ENCODE measurements around the gene MPO. TPM values are rescaled to one million over a fixed set of nuclear protein-coding genes. Genes with fewer than 3 reads are reported as not detected.

MPO gene
- total RNA-seq, 1 experiment from 2014 or later = not detected

DNA sequence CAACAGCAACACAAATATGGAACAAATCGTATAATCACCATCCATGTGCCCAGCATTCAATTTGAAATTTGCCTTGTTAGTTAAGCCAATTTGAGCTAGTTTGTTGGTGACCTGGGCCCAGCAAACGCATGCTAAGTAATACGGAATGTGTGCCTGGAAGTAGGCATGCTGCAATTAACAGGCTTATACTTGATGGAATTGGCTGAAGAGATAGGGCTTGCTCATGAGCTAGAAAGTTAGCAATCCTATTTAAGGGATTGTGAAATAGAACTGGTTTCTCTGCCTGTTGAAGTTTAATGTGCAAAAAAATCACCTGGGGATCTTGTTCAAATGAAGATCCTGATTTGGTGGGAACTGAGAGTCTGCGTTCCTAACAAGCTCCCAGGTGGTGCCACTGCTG, 50.9 kb downstream of the MPO start:
- H2AK5ac ChIP-seq (ENCODE audit: insufficient read length, low read length) = no peak overlapping the region
- peaks cover 42% of the 10 kb centered on the region for H3K27me3 Mint-ChIP-seq (ENCODE audit: low read depth)
- no peaks in the 10 kb centered on the region for H3K79me1 ChIP-seq (ENCODE audit: insufficient read depth, low read depth, low read length, poor library complexity, severe bottlenecking)
- H3K27ac Mint-ChIP-seq = no peak overlapping the region
- H4K20me1 ChIP-seq (ENCODE audit: control insufficient read depth, insufficient read depth, insufficient read length) = no peaks in the 10 kb centered on the region
- no peak for DNase-seq
- H3K14ac ChIP-seq (ENCODE audit: insufficient read depth, low read length) = no peak overlapping the region
- peaks cover 16 to 22% of the 10 kb centered on the region in 2 experiments for H3K4me1 Mint-ChIP-seq
- no peak overlapping the region for H2BK5ac ChIP-seq (ENCODE audit: insufficient read length, low read length)
- H3T11ph ChIP-seq (ENCODE audit: low read length) = no peak overlapping the region
- no peak overlapping the region for H3K4ac ChIP-seq (ENCODE audit: low read depth, low read length)
- no peak overlapping the region for H3K23ac ChIP-seq (ENCODE audit: insufficient read length, low read depth, low read length)
- H3K9me3 Mint-ChIP-seq = no peaks in the 10 kb centered on the region
- H3K18ac ChIP-seq (ENCODE audit: insufficient read length, low read depth, low read length) = no peak overlapping the region
- no peak overlapping the region for H2BK12ac ChIP-seq (ENCODE audit: insufficient read length, low read depth, low read length)
- no peak overlapping the region for H3K9ac ChIP-seq (ENCODE audit: extremely low read depth, insufficient read length, low read length)
- no peaks in the 10 kb centered on the region for H3K23me2 ChIP-seq (ENCODE audit: insufficient read length, low read depth, low read length, poor library complexity, severe bottlenecking)
- no peak overlapping the region for H3K4me3 Mint-ChIP-seq
- H3K36me3 Mint-ChIP-seq (ENCODE audit: insufficient read depth in 1 of 3, low read depth in 3 of 3) = no peaks in the 10 kb centered on the region
- no peaks in the 10 kb centered on the region for H3K9me3 ChIP-seq (ENCODE audit: control insufficient read depth, low read depth, low read length)
- no peak overlapping the region for H4K8ac ChIP-seq (replicated peaks; ENCODE audit: insufficient read length, low read depth, low read length)
- H4K5ac ChIP-seq (ENCODE audit: insufficient read length, low read depth, low read length) = no peak overlapping the region
- H2BK20ac ChIP-seq (ENCODE audit: low read depth, low read length, poor library complexity, severe bottlenecking) = no peak overlapping the region
- WGBS (ENCODE audit: extremely low coverage, insufficient read length, low lambda C conversion rate) = no CpG with 5 or more reads among the region's 4 CpGs
- H2BK120ac ChIP-seq (ENCODE audit: low read depth, low read length, poor library complexity, severe bottlenecking) = no peak overlapping the region
- no peak overlapping the region for H3K27ac ChIP-seq (ENCODE audit: insufficient read length, low read depth, low read length)
- no peaks in the 10 kb centered on the region for H3K27me3 ChIP-seq (ENCODE audit: insufficient read depth, low read length)
- peaks cover 2% of the 10 kb centered on the region; the same call in 1 of the 2 replicates for H3K4me1 ChIP-seq (ENCODE audit: insufficient read depth, low read length)
- no peak overlapping the region for H2AFZ ChIP-seq (ENCODE audit: low read length)
- H3K4me2 ChIP-seq (ENCODE audit: insufficient read depth, insufficient read length, low read length) = no peak overlapping the region
- TF ChIP-seq, protein P1, sequence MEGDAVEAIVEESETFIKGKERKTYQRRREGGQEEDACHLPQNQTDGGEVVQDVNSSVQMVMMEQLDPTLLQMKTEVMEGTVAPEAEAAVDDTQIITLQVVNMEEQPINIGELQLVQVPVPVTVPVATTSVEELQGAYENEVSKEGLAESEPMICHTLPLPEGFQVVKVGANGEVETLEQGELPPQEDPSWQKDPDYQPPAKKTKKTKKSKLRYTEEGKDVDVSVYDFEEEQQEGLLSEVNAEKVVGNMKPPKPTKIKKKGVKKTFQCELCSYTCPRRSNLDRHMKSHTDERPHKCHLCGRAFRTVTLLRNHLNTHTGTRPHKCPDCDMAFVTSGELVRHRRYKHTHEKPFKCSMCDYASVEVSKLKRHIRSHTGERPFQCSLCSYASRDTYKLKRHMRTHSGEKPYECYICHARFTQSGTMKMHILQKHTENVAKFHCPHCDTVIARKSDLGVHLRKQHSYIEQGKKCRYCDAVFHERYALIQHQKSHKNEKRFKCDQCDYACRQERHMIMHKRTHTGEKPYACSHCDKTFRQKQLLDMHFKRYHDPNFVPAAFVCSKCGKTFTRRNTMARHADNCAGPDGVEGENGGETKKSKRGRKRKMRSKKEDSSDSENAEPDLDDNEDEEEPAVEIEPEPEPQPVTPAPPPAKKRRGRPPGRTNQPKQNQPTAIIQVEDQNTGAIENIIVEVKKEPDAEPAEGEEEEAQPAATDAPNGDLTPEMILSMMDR (conservative IDR thresholded peaks at IDR 0.05) = no peak
- no peak overlapping the region for H3K56ac ChIP-seq (ENCODE audit: insufficient read length, low read depth, low read length)
- H4K91ac ChIP-seq (ENCODE audit: insufficient read length, low read depth, low read length) = no peak overlapping the region
- H3K79me2 ChIP-seq (ENCODE audit: insufficient read depth, low read length) = no peaks in the 10 kb centered on the region
- no peak overlapping the region for H2BK15ac ChIP-seq (ENCODE audit: low read depth, low read length)
